ENCODE measurements around the gene MMP10.
"Not testable (repeated sequence)": the region's sequence is repeated elsewhere in the genome, so short reads cannot be mapped to it uniquely, and the experiment has no call there.

The MMP10 gene

GRCh38 chr11:102783720-102784119 is 3.3 kb upstream of the MMP10 start:
- DNase-seq (ENCODE audit: low read depth in 2 of 2) = no peak

DNA sequence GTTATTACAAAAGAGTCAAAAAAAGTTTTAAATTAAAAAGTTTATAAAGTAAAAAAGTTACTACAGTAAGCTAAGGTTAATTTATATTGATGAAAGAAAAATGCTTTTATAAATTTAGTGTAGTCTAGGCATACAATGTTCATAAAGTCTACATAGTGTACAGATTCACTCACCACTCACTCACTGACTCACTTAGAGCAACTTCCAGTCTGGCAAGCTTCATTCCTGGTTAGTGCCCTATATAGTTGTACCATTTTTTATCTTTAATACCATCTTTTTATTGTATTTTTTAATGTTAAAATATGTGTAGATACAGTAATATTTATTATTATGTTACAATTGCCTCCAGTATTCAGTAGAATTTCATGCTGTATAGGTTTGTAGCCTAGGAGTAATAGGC is 2.6 kb upstream of the MMP10 start:
- DNase-seq (ENCODE audit: low read depth in 2 of 2) = no peak

GRCh38 chr11:102781676-102782075 is 1.2 kb upstream of the MMP10 start:
- DNase-seq (ENCODE audit: low read depth in 2 of 2) = no peak

GRCh38 chr11:102776454-102776853 is 4.0 kb downstream of the MMP10 start:
- DNase-seq (ENCODE audit: low read depth in 2 of 2) = no peak

DNA sequence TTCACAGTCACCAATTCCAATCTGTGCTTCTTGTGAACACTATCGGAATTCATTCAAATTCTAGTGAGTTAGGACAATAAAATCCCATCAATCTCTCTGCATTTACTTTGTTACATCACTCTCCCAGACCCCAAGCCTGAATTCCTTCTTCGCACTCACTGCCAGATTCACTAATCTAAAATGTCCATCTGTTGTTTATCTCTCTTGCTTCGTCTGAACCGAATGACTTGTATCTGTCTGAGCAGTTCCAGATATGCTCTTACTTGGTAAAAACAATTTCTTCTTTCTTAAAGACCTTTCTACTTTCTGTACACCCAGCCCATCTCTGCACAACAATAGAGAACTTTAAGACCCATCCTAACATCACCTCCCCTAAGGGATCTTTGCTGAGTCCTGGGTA is 7.0 kb downstream of the MMP10 start:
- DNase-seq (ENCODE audit: low read depth in 2 of 2) = no peak

DNA sequence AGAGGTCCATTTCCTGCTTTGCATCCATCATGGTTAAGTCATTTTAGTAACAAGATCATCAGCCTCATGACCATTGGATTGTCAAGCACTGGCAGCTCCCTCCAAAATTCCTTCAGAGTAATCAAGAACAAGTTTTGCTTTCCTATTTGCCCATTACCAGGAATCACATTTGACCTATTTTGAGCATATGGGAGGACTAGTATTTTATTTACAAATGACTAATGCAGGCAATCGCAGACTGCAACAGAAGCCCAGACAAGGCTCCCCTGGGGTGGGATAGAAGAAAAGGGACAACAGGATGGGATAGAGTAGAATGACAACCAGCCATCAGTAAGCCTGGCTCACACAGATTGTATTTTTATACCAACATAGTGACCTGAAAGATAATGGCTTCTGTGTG is 9.1 kb downstream of the MMP10 start:
- no peak for DNase-seq (ENCODE audit: low read depth in 2 of 2)

- DNase-seq (ENCODE audit: low read depth in 2 of 2) = no peak
These were observed 10.2 kb downstream of the MMP10 start for GRCh38 chr11:102770191-102770590.

DNA sequence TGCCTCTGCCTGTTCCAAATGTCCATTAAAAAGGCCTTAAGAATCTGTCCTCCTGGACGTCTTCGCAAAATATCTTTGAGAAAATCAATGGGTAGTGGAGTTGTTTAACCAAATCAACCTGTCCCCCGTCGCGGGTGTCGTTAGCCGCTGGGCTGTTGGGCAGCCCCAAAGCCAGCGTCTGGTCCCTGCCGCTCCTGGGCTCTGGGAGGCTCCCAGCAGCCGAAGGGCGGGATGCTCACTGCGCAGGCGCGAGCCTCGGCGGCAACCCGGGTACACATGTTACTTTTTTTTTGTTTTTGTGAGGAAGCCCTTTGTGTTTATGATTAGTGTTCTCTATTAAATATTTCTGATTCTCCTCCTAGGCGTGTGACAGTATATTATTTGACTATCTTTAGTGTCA is 12.6 kb downstream of the MMP10 start:
- no peak for DNase-seq (ENCODE audit: low read depth in 2 of 2)

- no peak for DNase-seq (ENCODE audit: low read depth in 2 of 2)
These were observed 17.0 kb downstream of the MMP10 start for GRCh38 chr11:102763440-102763839.

GRCh38 chr11:102762361-102762767 is 18.1 kb downstream of the MMP10 start:
- DNase-seq (ENCODE audit: low read depth in 2 of 2) = no peak

- no peak for DNase-seq (ENCODE audit: low read depth in 2 of 2)
These were observed 18.7 kb downstream of the MMP10 start for GRCh38 chr11:102761646-102762238.

- no peak for DNase-seq (ENCODE audit: low read depth in 2 of 2)
These were observed 19.9 kb downstream of the MMP10 start for GRCh38 chr11:102760344-102761035.

- DNase-seq (ENCODE audit: low read depth in 2 of 2) = no peak
These were observed 22.4 kb downstream of the MMP10 start for GRCh38 chr11:102757823-102758549.

DNA sequence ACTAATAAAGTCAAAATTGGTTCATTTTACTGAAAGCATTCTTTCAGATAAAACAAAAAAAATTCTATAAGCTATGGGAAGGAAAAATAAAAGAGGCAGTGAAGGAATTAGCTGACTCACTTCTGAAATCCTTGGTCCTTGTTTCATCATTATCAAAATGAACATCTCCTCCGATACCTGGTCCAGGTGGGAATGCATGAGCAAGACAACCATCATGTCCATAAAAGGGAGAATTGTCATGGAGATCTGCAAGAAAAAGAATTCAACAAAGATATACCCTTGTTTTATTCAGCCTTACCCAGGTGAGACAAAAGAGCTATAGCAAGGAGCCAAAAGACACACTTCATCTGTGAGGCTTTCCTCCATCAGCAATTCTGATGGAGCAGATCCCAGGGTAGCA is 27.2 kb downstream of the MMP10 start:
- DNase-seq (ENCODE audit: low read depth in 2 of 2) = no peak

- DNase-seq (ENCODE audit: low read depth in 2 of 2) = no peak
These were observed 28.8 kb downstream of the MMP10 start for GRCh38 chr11:102751673-102752072.

DNA sequence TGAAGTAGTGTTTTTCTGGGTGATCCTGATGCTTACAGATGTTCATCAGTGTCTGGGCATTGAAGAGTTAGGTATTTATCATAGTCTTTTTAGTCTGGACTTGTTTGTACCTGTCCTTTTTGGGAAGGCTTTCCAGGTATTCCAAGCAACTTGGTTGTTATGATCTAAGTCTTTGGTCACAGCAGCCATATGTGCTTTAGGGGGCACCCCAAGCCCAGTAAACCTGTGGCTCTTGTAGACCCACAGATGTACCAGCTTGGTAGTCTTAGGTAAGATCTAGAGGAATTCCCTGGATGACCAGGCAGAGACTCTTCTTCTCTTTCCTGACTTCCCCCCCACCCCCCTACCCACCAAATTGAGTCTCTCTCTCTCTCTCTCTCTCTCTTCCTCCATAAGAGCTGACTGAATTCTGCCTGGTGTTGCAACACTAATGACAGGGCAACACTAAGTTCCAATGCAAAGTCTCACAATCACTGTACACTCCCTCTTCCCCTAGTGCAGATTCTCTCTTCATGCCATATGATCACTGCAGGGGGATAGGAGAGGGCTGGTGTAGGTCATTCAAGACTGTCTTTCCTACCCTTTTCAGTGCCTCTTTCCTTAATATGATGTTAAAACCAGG is 31.2 kb downstream of the MMP10 start:
- DNase-seq (ENCODE audit: low read depth in 2 of 2) = no peak

DNA sequence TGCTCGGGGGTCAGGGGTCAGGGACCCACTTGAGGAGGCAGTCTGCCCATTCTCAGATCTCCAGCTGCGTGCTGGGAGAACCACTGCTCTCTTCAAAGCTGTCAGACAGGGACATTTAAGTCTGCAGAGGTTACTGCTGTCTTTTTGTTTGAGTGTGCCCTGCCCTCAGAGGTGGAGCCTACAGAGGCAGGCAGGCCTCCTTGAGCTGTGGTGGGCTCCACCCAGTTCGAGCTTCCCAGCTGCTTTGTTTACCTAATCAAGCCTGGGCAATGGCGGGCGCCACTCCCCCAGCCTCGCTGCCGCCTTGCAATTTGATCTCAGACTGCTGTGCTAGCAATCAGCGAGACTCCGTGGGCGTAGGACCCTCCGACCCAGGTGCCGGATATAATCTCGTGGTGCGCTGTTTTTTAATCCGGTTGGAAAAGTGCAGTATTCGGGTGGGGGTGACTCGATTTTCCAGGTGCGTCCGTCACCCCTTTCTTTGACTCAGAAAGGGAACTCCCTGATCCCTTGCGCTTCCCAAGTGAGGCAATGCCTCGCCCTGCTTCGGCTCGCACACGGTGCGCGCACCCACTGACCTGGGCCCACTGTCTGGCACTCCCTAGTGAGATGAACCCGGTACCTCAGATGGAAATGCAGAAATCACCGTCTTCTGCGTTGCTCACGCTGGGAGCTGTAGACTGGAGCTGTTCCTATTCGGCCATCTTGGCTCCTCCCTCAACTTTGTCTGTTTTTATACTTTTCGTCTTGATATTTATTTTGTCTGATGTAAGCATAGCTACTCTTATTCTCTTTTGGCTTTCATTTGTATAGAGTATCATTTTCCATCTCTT is 33.5 kb downstream of the MMP10 start:
- DNase-seq (ENCODE audit: low read depth in 2 of 2) = not testable (repeated sequence)

DNA sequence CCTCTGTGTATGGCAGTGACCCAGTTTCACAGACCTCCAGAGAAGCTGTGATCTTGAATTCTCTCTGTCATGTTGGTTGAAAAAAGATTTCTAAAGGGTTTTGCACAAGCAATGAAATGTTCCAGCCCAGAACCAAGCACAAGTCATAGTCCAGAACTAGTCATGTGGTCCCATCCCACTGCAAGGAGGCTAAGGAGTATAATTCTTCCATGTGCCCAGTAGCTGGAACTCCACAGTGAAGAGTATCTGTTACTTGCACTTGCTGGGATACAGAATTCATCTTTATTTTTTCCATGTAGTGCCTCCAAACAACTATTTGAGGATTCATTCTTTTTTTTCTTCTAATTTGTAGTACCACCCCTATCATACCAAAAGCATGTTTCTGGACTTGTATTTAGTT is 45.8 kb downstream of the MMP10 start:
- DNase-seq (ENCODE audit: low read depth in 2 of 2) = no peak

DNA sequence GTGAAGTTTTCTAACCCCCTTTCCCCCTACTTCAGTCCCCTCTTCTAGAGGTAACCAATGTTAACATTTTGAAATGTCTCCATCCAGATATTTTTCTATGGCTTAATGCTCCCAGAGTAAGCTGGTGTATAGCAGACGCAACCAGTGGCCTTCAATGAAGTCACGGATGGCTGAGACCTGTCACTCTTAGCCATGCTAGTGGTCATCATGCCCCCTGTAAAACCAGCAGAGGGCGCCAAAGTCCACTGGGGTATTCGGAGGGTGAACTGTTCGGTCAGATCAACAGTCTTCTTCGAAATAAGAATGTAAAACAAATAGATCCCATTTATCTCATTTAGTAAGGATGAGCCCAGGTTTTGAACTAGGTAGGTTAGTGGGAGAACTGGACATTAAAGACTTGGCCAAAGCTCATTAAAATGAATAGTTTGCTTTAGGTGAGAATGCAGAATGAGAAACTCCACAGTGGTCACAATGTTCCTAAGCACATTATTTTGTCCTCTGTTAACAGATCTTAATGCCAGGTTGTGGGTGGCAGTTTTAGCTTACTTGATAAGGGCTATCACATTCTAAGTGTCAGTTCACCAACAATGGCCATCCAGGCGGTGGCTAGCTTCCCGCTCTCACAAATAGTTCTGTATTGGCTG is 47.1 kb downstream of the MMP10 start:
- peak in 1 of 2 donors; percentile 40 for DNase-seq (ENCODE audit: low read depth in 2 of 2)

DNA sequence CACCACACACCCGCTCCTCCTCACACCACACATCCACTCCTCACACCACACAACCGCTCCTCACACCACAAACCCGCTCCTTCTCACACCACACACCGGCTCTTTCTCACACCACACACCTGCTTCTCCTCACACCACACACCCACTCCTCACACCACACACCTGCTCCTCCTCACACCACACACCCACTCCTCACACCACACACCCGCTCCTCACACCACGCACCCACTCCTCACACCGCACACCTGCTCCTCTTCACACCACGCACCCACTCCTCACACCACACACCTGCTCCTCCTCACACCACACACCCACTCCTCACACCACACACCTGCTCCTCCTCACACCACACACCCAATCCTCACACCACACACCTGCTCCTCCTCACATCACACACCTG is 49.5 kb downstream of the MMP10 start:
- DNase-seq (ENCODE audit: low read depth in 2 of 2) = not testable (repeated sequence)
